Esophagus squamous epithelium (tissue), 5 donors: ENCODE results near the gene UQCR10. TPM values are rescaled to one million over a fixed set of nuclear protein-coding genes. Genes with fewer than 3 reads are reported as not detected.

Experiments
- DNase-seq: peaks from one replicate; lab custom pipeline; 2025; lab: John Stamatoyannopoulos, UW
- H3K27ac ChIP-seq, 4 donors: fragments of 200-600 bp; sonication (generic); one replicate each; pipeline ENCODE4 v1.5.1; 2016 to 2019; ENCODE audit warnings: mild to moderate bottlenecking in 1 of 4
- H3K27me3 ChIP-seq, 4 donors: fragments of 200-600 bp; sonication (generic); 1 replicate in 3 of 4; 2 replicates in 1 of 4; pipeline versions ENCODE4 v1.5.1 to v1.6.0; 2017 to 2021; ENCODE audit warnings: antibody characterized with exemption in 1 of 4
- H3K36me3 ChIP-seq, 3 donors: fragments of 200-600 bp; sonication (generic); one replicate each; pipeline ENCODE4 v1.5.1; 2016 to 2019
- H3K4me1 ChIP-seq, 3 donors: fragments of 200-600 bp; sonication (generic); one replicate each; pipeline ENCODE4 v1.5.1; 2017 to 2019
- H3K4me3 ChIP-seq, 4 donors: fragments of 200-600 bp; sonication (generic); 1 replicate in 3 of 4; 2 replicates in 1 of 4; pipeline ENCODE4 v1.5.1; 2016 to 2019; ENCODE audit warnings: mild to moderate bottlenecking in 2 of 4, moderate library complexity in 1 of 4
- H3K9me3 ChIP-seq, 3 donors: fragments of 200-600 bp; sonication (generic); one replicate each; pipeline ENCODE4 v1.5.1; 2016 to 2019
- POLR2A ChIP-seq, 4 donors: fragments of 450-650 bp; IDR thresholded peaks; one replicate each; pipeline ENCODE4 v1.6.1; 2017; ENCODE audit warnings: antibody characterized with exemption in 4 of 4, mild to moderate bottlenecking in 4 of 4, moderate library complexity in 3 of 4
- WGBS, 2 donors: methylation state at CpG; one replicate each; pipeline ENCODE4 v1.1.5; 2018; 5-methylcytosine and 5-hydroxymethylcytosine counted together
- intact Hi-C: fragments of 100-400 bp; cut with DNase I; formaldehyde crosslinking; loops from one replicate; pipeline ENCODE4 v1.15.0; 2022
- total RNA-seq, 4 donors: library from RNA; depleted of rRNA; stranded (reverse); fragments of >200 nt; gene quantifications; one replicate each; pipeline ENCODE4 v1.1.0, GENCODE V29; 2016
- TF ChIP-seq, protein P1 (sequence below), 6 experiments: fragments of 450-650 bp in 4 of 6; fragments of 200-600 bp in 2 of 6; sonication (generic) in 2 of 6; IDR thresholded peaks; one replicate each; pipeline ENCODE4 v1.5.1; 2016 to 2019; ENCODE audit warnings: antibody characterized with exemption in 6 of 6, mild to moderate bottlenecking in 4 of 6, moderate library complexity in 4 of 6
- donor health status: DM: yes; HTN: yes; CAD: no.

The UQCR10 gene
- total RNA-seq: 10 to 100 TPM; 50.7 to 94.8 (median 65.0) TPM

DNA sequence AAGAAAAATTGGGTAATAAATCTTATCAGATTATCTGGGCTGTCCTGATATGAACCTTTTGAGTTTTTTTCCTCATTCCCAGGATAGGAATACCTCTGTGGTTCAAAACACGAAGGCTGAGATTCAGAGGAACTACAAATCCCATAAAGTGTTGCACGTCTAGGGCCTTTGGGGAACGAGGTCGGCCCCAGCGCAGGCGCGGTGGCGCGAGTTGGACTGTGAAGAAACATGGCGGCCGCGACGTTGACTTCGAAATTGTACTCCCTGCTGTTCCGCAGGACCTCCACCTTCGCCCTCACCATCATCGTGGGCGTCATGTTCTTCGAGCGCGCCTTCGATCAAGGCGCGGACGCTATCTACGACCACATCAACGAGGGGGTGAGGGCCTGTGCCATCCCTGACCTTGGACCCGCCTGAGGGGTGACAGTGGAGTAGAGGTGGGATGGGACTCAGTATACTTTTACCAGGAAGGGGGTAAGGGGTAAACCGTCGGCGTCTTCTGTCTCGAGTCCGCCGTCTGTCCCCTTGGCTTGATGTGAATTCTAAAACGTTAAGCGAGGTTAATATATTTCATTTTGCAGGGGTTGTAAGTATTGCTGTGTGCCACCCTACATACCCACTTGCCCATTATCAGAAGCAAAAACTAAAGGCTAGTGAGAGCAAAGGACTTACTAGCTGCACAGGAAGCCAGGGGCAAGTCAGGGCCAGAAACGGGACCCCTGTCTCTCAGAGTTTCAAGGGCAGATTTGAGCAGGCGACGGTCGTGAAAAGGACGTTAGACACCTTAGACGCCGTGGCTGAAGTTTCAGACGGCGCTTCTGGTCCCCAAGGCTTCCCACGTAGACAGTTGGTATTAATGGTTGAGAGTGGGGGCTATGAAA lies at the start of gene UQCR10:
TSS of gene UQCR10 (plus strand) at position 199 of the 881 bp plus-strand sequence. CDS start at position 229, 30 bp downstream.
- Histone ChIP-seq H3K27me3 (no peaks in the 10 kb centered on the region), H3K27ac (peak within 1 kb of the TSS; percentile 89 to 96 (median 92))
- intact Hi-C loops: no loop called here

DNA sequence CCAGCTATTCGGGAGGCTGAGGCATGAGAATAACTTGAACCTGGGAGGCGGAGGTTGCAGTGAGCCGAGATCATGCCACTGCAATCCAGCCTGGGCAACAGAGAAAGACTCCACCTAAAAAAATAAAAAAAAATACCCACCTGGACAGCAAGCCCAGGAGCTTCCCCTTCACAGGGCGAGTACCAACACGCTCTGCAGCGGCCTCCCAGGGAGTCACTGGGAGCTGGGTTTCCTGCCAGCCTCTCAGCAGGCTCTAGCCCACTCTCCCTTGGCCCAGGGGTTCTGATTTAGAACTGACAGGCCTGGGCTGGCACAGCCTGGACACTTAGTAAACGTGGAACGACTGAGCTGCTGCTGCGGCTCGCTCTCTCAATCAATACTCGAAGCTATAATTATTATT lies 49.4 kb upstream of the UQCR10 start:
- Histone ChIP-seq H3K4me1 (peaks cover 3 to 16% (median 15%) of the 10 kb centered on the region in 3 donors), H3K4me3 (no peak overlapping the region), H3K27ac (no peak overlapping the region), H3K27me3 (peaks cover 10 to 100% (median 15%) of the 10 kb centered on the region in 4 donors), H3K36me3 (no peaks in the 10 kb centered on the region), H3K9me3 (no peaks in the 10 kb centered on the region)
- DNase-seq: no peak
- TF ChIP-seq POLR2A (IDR thresholded peaks at IDR 0.05): no peak
- TF ChIP-seq, protein P1, sequence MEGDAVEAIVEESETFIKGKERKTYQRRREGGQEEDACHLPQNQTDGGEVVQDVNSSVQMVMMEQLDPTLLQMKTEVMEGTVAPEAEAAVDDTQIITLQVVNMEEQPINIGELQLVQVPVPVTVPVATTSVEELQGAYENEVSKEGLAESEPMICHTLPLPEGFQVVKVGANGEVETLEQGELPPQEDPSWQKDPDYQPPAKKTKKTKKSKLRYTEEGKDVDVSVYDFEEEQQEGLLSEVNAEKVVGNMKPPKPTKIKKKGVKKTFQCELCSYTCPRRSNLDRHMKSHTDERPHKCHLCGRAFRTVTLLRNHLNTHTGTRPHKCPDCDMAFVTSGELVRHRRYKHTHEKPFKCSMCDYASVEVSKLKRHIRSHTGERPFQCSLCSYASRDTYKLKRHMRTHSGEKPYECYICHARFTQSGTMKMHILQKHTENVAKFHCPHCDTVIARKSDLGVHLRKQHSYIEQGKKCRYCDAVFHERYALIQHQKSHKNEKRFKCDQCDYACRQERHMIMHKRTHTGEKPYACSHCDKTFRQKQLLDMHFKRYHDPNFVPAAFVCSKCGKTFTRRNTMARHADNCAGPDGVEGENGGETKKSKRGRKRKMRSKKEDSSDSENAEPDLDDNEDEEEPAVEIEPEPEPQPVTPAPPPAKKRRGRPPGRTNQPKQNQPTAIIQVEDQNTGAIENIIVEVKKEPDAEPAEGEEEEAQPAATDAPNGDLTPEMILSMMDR (IDR thresholded peaks at IDR 0.05): no peak
- 54 to 82% methylated on average over 8 to 11 of the region's 11 CpGs for WGBS, 2 donors
- intact Hi-C loops: no loop called here

More for the DNA sequence above, at the start of gene UQCR10:
- TF ChIP-seq, protein P1 (IDR thresholded peaks at IDR 0.05): no peak
- TF ChIP-seq POLR2A (IDR thresholded peaks at IDR 0.05): peak in 2 of 4 donors; percentile 12 to 70
- DNase-seq: peak; percentile 62
- H3K4me1 ChIP-seq: peaks cover 21 to 37% (median 24%) of the 10 kb centered on the region in 3 donors
- no peaks in the 10 kb centered on the region for H3K9me3 ChIP-seq
- H3K36me3 ChIP-seq: peaks cover 6 to 29% (median 9%) of the 10 kb centered on the region in 3 donors
- 0 to 1% methylated on average over 31 of the region's 46 CpGs for WGBS, 2 donors
- peak within 1 kb of the TSS; percentile 67 to 98 (median 77) for H3K4me3 ChIP-seq

DNA sequence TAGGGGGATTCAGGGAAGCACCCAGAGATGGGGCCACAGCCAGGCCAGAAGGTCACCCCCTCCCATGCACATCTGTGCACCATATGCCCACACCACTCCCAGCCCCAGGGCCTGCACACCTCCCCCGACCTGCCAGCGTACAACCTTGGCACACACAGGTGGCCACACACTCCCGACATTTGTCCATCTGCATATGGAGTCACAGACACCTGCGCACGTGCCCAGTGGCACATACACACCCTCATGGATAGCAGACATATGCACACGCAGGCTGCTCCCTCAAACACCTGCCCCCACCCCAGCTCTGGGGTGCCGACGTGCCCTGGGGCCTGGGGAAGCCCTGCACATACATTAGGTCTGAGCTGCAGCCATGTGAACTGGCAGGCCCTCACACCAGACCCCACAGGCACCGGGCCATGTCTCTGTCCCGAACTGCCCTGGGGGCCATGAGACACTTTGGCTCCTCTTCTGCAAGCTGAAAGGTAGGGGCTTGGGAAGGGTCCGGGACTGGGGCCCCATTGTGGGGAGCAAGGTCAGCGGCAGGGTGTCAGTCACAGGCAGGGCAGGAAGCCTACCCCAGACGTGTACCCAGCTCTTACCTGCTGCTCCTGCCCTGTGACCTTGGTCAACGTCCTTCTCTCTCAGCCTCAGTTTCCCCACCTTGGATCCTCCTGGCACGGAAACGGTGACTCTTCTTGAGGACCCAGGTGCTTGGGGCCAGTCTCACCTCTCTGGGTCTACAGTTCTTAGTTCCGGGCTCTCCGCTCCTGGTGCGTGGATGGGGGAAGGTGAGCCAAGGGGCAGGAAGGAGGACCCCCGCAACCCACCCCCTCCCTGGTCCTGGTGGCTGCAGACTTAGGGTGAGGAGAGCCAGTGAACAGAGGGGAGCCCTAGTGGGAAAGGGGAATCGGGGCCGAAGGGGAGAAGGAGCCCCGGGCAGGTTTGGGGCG lies 47.9 kb upstream of the UQCR10 start:
- Histone ChIP-seq H3K9me3 (no peaks in the 10 kb centered on the region), H3K4me3 (peak overlapping the region in 2 of 4 donors; percentile 18 to 54), H3K36me3 (no peaks in the 10 kb centered on the region), H3K27ac (no peak overlapping the region), H3K27me3 (peaks cover 10 to 99% (median 15%) of the 10 kb centered on the region in 4 donors), H3K4me1 (peaks cover 3 to 16% (median 15%) of the 10 kb centered on the region in 3 donors)
- no peak for TF ChIP-seq POLR2A (IDR thresholded peaks at IDR 0.05)
- TF ChIP-seq, protein P1 (IDR thresholded peaks at IDR 0.05): no peak
- no peak for DNase-seq
- intact Hi-C loops: no loop called here
- 25 to 42% methylated on average over 4 to 9 of the region's 24 CpGs for WGBS, 2 donors

DNA sequence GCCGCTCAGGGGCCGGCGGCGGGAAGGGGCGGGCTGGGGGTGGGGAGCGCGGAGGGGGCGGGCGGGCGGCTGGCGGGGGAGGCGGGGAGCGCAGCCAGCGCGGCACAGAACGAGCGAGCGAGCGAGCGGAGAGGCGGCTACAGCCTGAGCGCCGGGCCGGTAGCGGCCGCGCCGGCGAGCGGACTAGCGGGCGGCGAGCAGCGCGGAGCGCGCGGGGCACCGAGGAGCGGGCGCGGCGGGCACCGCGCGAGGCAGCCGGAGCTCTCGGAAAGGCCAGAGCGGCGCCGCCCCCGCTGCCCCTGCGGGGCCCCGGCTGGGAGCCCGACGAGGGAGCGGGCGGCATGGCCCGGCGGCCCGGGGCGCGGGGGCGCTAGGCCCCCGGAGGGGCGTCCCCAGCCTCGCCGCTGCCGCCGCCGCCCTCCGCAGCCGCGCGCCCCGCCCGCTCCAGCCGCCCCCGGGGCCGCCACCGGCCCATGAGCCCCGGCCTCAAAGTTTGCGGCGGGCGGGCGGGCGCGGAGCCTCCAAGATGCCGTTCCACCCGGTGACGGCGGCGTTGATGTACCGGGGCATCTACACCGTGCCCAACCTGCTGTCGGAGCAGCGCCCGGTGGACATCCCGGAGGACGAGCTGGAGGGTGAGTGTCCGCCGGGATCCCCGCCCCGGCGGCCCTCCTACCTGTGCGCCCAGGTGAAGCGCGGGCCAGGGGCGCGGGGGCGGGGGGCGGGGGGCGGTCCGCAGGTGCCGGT lies 47.1 kb upstream of the UQCR10 start, which contains the start of gene CABP7:
TSS of gene CABP7 (plus strand) at position 105 of the 747 bp plus-strand sequence. CDS start at position 527, 422 bp downstream.
- DNase-seq: no peak
- Histone ChIP-seq H3K27me3 (peaks cover 10 to 98% (median 15%) of the 10 kb centered on the region in 4 donors), H3K4me1 (peaks cover 3 to 16% (median 15%) of the 10 kb centered on the region in 3 donors), H3K9me3 (no peaks in the 10 kb centered on the region), H3K27ac (no peak within 1 kb of the TSS), H3K36me3 (no peaks in the 10 kb centered on the region), H3K4me3 (peak within 1 kb of the TSS in 2 of 4 donors; percentile 27 to 54)
- intact Hi-C loops: no loop called here
- TF ChIP-seq, protein P1 (IDR thresholded peaks at IDR 0.05): no peak
- no peak for TF ChIP-seq POLR2A (IDR thresholded peaks at IDR 0.05)
- WGBS, 2 donors: 0% methylated on average over 4 of the region's 115 CpGs; no CpG with 5 or more reads in 1 of the 2 donors
